Keratinocyte (primary cell): Measurements from ENCODE around the gene CACNA2D1. TPM values are rescaled to one million over a fixed set of nuclear protein-coding genes. Genes with fewer than 3 reads are reported as not detected.

Source experiments
- DNase-seq: peaks from one replicate; pipeline ENCODE4 v3.0.0-alpha.2; 2011; ENCODE audit warnings: low read depth, missing footprints, low spot score
- FAIRE-seq: peaks from 2 replicates; lab custom pipeline; 2011; peaks lifted over from hg19 to GRCh38; lab: Jason Lieb, UNC
- H2AFZ ChIP-seq: 2 replicates; pipeline ENCODE4 v1.6.0; 2012; ENCODE audit warnings: low read length, control low read depth, inconsistent platforms; ENCODE audit not compliant: control insufficient read depth
- H3K27ac ChIP-seq: 2 replicates; pipeline ENCODE4 v1.5.1; 2011; ENCODE audit warnings: low read length; ENCODE audit not compliant: control insufficient read depth, insufficient read depth
- H3K27me3 ChIP-seq: 3 replicates; pipeline ENCODE4 v1.6.0; 2011; ENCODE audit warnings: low read length; ENCODE audit not compliant: control insufficient read depth, insufficient read depth; ENCODE audit errors: extremely low read depth
- H3K36me3 ChIP-seq, 2 experiments: 2 replicates in 1 of 2; 3 replicates in 1 of 2; pipeline ENCODE4 v1.5.1; 2011; ENCODE audit warnings: low read length in 2 of 2, mild to moderate bottlenecking in 1 of 2; ENCODE audit not compliant: control insufficient read depth in 2 of 2, insufficient read depth in 2 of 2; ENCODE audit errors: extremely low read depth in 1 of 2
- H3K4me1 ChIP-seq: 3 replicates; pipeline ENCODE4 v1.5.1; 2011; ENCODE audit warnings: low read length; ENCODE audit not compliant: control insufficient read depth, insufficient read depth; ENCODE audit errors: extremely low read depth
- H3K4me2 ChIP-seq: 3 replicates; pipeline ENCODE4 v1.6.0; 2011; ENCODE audit warnings: low read depth, low read length; ENCODE audit not compliant: control insufficient read depth, insufficient read depth; ENCODE audit errors: extremely low read depth
- H3K4me3 ChIP-seq, 3 experiments: fragments of 200-600 bp in 1 of 3; sonication (generic) in 1 of 3; 2 replicates in 2 of 3; 3 replicates in 1 of 3; pipeline ENCODE4 v1.5.1; 2011 to 2016; ENCODE audit warnings: low read length in 3 of 3, mild to moderate bottlenecking in 3 of 3, control low read depth in 2 of 3, inconsistent platforms in 1 of 3, low read depth in 1 of 3, mixed read lengths in 1 of 3, mixed run types in 1 of 3, moderate library complexity in 1 of 3; ENCODE audit not compliant: control insufficient read depth in 2 of 3, insufficient read depth in 2 of 3; ENCODE audit errors: extremely low read depth in 1 of 3
- H3K79me2 ChIP-seq: 2 replicates; pipeline ENCODE4 v1.6.0; 2012; ENCODE audit warnings: low read length; ENCODE audit not compliant: control insufficient read depth, insufficient read depth
- H3K9ac ChIP-seq: 3 replicates; pipeline ENCODE4 v1.6.0; 2011; ENCODE audit warnings: low read length; ENCODE audit not compliant: control insufficient read depth, insufficient read depth; ENCODE audit errors: extremely low read depth
- H3K9me1 ChIP-seq: 3 replicates; pipeline ENCODE4 v1.6.0; 2011; ENCODE audit warnings: low read length; ENCODE audit not compliant: control insufficient read depth, insufficient read depth; ENCODE audit errors: extremely low read depth
- H3K9me3 ChIP-seq: 2 replicates; pipeline ENCODE4 v1.5.1; 2012; ENCODE audit warnings: low read depth, low read length; ENCODE audit not compliant: control insufficient read depth
- H4K20me1 ChIP-seq: 3 replicates; pipeline ENCODE4 v1.6.0; 2011; ENCODE audit warnings: low read length; ENCODE audit not compliant: control insufficient read depth, insufficient read depth; ENCODE audit errors: extremely low read depth
- EZH2 ChIP-seq: IDR thresholded peaks from one replicate; pipeline ENCODE4 v1.6.1; 2012; ENCODE audit warnings: inconsistent platforms, mild to moderate bottlenecking, low read length, moderate library complexity
- dilution Hi-C: fragments of 300-500 bp; cut with MboI; formaldehyde crosslinking; loops from one replicate; pipeline ENCODE4 v1.7.0; 2020; ENCODE audit warnings: low sequenced_read_pairs; ENCODE audit not compliant: extremely low pct_ligation_motif_present
- polyA plus RNA-seq, 5 experiments: library from polyadenylated mRNA; depleted of rRNA in 3 of 5; stranded (reverse) in 3 of 5; stranded (forward) in 1 of 5; unstranded in 1 of 5; fragments of >200 nt; gene quantifications; 1 replicate in 1 of 5; 2 replicates in 3 of 5; 3 replicates in 1 of 5; pipeline versions ENCODE4 v1.2.1 to v1.2.3, GENCODE V29; 2011 to 2012; ENCODE audit warnings: missing spikeins in 2 of 5, low read depth in 1 of 5, low replicate concordance in 1 of 5
- TF ChIP-seq, protein P1 (sequence below), 3 experiments: IDR thresholded peaks in 1 of 3; conservative IDR thresholded peaks in 1 of 3; optimal IDR thresholded peaks in 1 of 3; 2 replicates in 2 of 3; 3 replicates in 1 of 3; pipeline versions ENCODE3 to v1.5.1; 2011; ENCODE audit warnings: low read length in 3 of 3, mild to moderate bottlenecking in 3 of 3, moderate library complexity in 2 of 3, control low read depth in 1 of 3, inconsistent platforms in 1 of 3; ENCODE audit not compliant: insufficient read depth in 2 of 3; ENCODE audit errors: extremely low read depth in 1 of 3

The CACNA2D1 gene
- polyA plus RNA-seq, 1 donor (not counting 4 experiments of a cell fraction or from before 2014, with no cell fraction given), result 1.8 TPM

DNA sequence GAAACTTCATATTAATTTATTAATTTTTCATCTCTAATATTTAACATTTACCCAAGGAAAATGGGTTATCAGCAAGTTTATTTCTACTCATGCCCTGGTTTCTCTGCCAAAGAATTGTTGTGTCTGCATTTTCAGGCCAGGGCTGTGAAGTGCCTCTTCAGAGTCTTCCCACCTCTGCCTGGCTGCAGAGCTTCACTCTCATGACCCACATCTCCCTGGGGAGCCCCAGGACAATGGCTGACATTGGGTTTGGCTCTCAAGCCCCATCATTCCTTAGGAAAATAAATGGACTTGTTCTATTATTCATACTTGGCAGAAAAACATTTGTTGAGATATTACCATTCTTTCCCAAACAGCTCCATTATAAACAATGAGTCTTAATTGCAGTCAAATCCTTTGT lies 30.3 kb downstream of the CACNA2D1 start:
- DNase-seq (no peak), FAIRE-seq (no peak)
- Histone ChIP-seq H4K20me1 (no peaks in the 10 kb centered on the region), H3K36me3 (no peaks in the 10 kb centered on the region), H3K27me3 (no peaks in the 10 kb centered on the region), H3K9me1 (no peaks in the 10 kb centered on the region), H3K9me3 (no peaks in the 10 kb centered on the region), H3K9ac (no peak overlapping the region), H3K27ac (no peak overlapping the region), H3K4me1 (peaks cover 2% of the 10 kb centered on the region), H2AFZ (no peak overlapping the region), H3K79me2 (no peaks in the 10 kb centered on the region), H3K4me2 (no peak overlapping the region), H3K4me3 (no peak overlapping the region)
- dilution Hi-C loops, result no loop called here
- TF ChIP-seq, protein P1, sequence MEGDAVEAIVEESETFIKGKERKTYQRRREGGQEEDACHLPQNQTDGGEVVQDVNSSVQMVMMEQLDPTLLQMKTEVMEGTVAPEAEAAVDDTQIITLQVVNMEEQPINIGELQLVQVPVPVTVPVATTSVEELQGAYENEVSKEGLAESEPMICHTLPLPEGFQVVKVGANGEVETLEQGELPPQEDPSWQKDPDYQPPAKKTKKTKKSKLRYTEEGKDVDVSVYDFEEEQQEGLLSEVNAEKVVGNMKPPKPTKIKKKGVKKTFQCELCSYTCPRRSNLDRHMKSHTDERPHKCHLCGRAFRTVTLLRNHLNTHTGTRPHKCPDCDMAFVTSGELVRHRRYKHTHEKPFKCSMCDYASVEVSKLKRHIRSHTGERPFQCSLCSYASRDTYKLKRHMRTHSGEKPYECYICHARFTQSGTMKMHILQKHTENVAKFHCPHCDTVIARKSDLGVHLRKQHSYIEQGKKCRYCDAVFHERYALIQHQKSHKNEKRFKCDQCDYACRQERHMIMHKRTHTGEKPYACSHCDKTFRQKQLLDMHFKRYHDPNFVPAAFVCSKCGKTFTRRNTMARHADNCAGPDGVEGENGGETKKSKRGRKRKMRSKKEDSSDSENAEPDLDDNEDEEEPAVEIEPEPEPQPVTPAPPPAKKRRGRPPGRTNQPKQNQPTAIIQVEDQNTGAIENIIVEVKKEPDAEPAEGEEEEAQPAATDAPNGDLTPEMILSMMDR (optimal IDR thresholded peaks at IDR 0.05 in 1 of 3, IDR thresholded peaks at IDR 0.05 in 1 of 3, conservative IDR thresholded peaks at IDR 0.05 in 1 of 3; ENCODE audit: extremely low read depth in 1 of 3, insufficient read depth in 2 of 3, low read length in 3 of 3), result no peak
- no peak for TF ChIP-seq EZH2

DNA sequence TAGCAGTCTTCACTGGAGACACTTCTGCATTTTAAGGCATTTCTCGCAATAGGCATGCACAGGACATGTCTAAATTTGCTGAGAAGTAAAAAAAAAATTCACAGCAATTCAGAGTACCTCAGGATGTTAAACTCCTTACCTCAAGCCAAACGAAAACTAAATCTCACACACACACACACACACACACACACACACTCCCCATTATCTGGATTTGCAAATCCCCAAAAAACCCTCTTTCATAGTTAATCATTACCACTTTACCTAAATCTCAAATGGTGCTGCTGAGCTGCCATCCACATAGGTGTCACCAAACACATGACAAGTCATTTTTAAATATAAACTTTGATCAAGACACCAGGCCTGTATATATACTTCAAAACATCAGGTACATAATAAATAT lies 31.8 kb downstream of the CACNA2D1 start:
- H3K4me3 ChIP-seq, result no peak overlapping the region
- no peaks in the 10 kb centered on the region for H3K79me2 ChIP-seq
- H4K20me1 ChIP-seq, result no peaks in the 10 kb centered on the region
- H3K4me2 ChIP-seq, result no peak overlapping the region
- DNase-seq (no peak), FAIRE-seq (no peak)
- no peaks in the 10 kb centered on the region for H3K9me1 ChIP-seq
- peak overlapping the region; percentile 27 for H2AFZ ChIP-seq
- H3K4me1 ChIP-seq, result peaks cover 2% of the 10 kb centered on the region
- dilution Hi-C loops, result no loop called here
- H3K9ac ChIP-seq, result no peak overlapping the region
- H3K36me3 ChIP-seq, result no peaks in the 10 kb centered on the region
- H3K9me3 ChIP-seq, result no peaks in the 10 kb centered on the region
- TF ChIP-seq EZH2, result no peak
- TF ChIP-seq, protein P1 (optimal IDR thresholded peaks at IDR 0.05 in 1 of 3, IDR thresholded peaks at IDR 0.05 in 1 of 3, conservative IDR thresholded peaks at IDR 0.05 in 1 of 3; ENCODE audit: extremely low read depth in 1 of 3, insufficient read depth in 2 of 3, low read length in 3 of 3), result no peak
- H3K27me3 ChIP-seq, result no peaks in the 10 kb centered on the region
- H3K27ac ChIP-seq, result no peak overlapping the region
